ENCODE measurements around the gene CASZ1.

GRCh38 chr1:10688409-10688786, 108.0 kb downstream of the CASZ1 start:
- TF ChIP-seq CTCF (IDR thresholded peaks at IDR 0.05) (no peak), POLR2A (IDR thresholded peaks at IDR 0.05) (no peak)

Measured in thyroid gland (tissue), 4 donors.